OCI-M2 (cell line): Measurements from ENCODE around the gene HNRNPK.
"Not testable (repeated sequence)": the region's sequence is repeated elsewhere in the genome, so short reads cannot be mapped to it uniquely, and the experiment has no call there.

Source experiments
- DNase-seq: peaks from one replicate; lab custom pipeline; 2025; ENCODE audit not compliant: unreplicated experiment; lab: John Stamatoyannopoulos, UW

Gene HNRNPK

DNA sequence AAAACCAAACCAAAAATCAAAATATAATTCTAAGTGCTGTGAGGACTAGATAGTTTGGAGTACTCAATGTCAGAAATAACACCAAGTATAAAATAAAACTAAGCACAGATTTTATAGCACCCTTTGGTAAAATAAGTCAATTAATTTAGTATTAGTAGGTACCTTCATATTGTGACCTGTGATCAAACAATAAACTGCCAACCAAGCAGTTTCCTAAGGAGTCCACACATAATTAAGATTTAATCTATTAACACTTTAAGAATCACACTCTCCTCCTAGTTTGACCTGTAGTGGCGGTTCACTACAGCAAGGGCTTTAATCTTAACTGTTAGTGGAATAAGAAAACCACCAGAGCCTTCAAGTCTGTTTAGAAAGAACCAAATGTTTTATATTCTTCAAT, 2.8 kb downstream of the HNRNPK start:
- DNase-seq: no peak

DNA sequence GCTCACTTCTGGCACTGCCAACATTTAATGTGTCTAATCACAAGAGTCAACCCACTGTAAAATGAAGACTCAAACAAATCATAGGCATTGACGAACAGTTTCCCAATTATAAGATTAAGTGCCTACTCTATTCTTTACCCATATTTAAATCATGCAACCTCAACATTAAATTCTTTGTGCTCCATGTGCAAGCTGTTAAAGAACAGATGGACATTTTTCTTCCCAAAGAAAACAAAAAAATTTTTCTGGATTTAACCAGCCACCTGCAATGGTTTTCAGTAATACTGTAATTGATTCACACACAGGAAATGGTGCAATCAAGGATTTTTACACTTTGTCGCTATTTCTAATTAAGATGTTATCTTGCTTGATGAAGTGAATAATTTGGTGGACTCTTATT, 3.6 kb downstream of the HNRNPK start:
- no peak for DNase-seq

DNA sequence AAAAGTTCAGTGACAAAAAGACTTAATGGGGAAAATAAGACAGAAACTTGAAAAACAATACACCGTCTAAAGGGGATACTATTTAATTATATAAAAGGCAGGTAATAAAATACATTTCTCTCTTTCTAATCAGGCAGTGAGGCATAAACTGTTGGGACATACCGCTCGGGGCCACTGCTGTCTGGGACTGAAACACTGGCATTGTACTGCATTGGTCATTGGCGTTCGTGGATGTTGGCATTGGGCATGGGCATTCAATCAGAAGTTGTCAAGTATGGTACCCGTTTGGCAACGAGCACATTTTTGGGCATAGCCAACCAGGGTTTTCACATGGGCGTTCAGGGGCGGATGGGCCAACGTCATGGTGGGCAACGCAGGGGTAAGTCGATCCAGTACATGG, 4.7 kb downstream of the HNRNPK start:
- no peak for DNase-seq

DNA sequence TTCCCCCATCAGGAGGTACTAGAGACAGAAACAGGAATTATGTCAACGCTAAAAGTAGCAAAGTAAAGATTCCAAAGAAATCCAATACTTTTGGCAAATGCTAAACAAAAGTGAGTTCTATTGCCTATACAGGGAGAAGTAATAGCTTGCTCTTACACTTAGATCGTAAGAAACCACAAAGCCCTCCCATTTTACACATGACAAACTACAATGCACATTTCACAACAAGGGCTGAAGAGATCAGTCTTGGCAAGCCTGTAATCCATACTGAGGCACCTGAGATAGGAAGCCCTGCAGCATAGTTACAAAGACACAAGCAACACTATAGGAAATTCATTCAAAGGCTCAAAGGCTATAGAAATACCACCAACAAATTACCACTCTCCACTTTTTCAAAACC, 7.7 kb downstream of the HNRNPK start:
- DNase-seq: no peak

DNA sequence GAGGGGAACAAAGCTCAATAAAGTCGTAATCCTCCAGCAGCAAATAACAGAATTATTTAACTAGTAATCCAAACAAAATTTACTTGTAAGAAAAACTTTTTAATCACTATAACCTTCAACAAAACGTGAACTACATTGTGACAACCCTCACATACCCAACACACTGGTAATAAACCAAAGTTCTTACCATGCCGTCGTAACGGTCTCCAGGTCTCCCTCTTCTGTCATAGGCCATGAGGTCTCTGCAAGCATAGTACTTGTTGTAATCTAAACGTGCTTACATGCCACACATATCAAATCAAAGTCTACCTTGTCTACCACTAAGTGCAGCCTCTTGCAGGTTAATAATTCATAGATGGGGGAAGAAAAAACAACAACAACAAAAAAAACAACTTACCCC, 8.5 kb downstream of the HNRNPK start:
- no peak for DNase-seq

DNA sequence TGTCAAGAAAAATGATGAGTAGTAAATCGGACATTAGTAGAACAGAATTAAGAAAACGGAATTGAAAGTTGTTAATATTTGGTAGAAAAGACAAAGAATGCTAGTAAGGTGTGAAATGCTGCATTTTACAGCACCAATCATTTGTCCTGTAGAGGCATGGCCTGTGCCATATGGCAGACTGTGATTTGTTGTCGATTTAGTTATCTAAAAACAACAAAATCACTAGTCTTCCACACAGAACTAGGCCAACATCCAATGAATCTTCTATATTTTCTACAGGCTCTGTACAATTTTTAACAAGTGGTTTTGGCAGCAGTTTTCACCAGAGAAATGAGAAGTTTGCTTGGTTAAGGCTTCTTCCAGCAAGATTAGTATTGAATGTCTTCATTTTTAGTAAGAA, 10.4 kb downstream of the HNRNPK start:
- DNase-seq: no peak

DNA sequence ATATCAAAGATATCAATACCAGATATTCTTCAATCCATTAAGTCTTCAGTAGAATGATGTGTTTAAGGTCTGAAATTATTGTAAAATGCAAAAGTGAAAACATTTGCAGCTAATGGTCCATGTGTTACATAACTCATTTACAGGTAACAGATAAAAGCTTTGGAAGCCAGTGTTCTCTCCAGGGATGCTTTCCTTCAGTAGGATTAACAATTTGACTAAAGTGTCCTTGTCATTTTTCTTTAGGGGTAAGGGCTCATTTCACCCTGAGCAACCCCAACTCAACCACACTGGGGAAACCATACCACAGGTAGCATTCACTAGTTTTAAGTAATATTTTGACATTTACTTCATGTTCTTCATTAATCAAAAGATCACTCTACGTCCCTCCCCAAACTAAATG, 12.9 kb downstream of the HNRNPK start:
- DNase-seq: no peak

DNA sequence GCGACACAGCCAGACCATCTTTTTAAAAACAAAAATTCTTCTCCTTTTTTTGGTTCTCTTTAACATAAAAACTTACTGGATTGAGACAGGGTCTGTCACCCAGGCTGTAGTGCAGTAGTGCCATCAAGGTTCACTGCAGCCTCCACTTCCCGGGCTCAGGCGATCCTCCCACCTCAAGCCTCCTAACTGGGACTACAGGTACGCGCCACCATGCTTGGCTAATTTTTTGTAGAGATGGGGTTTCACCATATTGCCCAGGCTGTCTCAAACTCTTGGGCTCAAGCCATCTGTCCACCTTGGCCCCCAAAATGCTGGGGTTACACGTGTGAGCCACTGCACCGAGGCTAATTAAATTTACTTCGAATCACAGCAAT, 13.8 kb downstream of the HNRNPK start:
- DNase-seq: no peak

DNA sequence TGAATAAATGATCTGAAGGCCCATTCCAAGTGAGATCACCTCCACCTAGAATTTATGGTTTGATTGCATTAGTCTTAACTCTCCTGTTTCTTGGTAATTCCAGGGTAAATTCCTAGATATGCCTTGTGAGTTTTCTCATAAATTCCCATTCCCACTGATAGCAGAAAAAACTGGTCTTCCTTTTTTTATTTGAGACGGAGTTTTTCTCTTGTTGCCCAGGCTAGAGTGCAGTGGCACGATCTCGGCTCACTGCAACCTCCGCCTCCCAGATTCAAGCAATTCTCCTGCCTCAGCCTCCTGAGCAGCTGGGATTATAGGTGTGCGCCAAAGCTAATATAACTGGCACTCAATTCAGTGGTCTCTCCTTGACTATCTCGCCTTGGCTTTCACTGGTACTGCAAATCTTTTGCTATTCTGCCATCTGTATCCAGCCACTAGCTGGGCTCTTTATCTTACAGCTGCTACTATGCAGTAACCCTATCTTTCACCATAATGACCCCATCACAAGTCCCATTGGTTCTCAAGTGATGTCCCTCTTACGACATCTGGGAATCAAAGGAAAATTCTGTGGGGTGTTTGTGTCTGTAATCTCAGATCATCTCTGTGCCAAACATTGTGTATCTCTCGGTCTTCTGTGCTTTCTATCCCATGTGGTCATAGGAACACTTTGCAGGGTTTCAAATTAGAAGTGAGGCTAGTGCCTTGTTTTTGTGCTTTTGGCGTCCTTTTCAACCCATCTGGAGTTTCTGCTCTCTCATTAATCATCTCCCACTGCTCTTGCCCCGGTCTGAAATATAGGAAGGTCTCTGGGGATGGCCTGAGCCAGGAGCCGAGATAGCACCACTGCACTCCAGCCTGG, 14.4 kb downstream of the HNRNPK start:
- no peak for DNase-seq

DNA sequence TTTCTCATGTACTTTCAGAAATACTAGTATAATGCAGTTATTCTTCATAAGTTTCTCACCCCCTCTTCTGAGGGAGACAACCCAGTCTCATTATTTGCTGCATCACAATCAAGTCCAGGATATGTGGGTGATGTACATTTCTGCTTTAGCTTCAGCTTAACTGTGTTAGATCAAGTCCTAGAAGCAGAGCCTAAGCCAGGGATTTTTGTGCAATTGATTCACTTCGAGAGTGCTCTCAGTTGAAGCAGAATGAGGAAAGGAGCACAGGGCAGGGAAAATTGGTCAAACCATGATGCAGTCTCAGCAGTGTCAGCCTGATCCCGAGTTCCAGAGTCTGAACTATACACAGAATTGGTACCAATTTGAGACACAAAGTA, 15.1 kb downstream of the HNRNPK start:
- DNase-seq: no peak

DNA sequence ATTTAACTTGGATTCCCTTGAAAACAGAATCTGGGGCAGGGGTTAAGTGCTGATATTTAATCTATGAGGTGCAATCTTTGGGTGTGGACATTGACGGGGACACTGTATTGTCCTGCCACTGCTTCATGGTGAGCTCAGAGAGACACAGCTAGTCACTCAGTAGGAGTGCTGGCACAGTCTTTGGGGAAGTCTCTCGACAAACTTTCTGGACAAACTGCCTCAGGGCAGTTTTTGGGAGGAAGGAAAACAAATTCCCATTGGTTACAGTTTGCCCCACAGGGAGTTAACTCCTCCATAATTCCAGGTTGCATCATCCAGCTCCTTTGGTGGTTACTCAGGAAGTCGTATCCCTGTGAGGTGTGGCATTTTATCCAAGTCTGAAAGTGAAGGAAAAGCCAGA, 17.9 kb downstream of the HNRNPK start:
- DNase-seq: no peak

DNA sequence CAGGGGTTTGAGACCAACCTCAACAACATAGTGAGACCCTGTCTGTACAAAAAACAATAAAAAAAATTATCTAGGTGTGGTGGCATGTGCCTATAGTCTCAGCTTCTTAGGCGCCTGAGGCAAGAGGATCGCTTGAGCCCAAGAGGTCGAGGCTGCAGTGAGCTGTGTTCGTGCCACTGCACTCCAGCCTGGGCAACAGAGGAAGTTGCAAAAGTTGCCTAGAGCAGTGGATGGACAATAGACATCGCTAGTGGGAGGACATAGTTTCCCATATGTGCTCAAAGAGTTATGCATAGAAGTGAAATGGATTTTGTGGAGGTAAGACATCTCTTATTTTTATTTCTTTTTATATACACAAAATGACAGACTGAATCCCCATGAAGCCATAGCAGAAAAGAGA, 19.0 kb downstream of the HNRNPK start:
- DNase-seq: no peak

DNA sequence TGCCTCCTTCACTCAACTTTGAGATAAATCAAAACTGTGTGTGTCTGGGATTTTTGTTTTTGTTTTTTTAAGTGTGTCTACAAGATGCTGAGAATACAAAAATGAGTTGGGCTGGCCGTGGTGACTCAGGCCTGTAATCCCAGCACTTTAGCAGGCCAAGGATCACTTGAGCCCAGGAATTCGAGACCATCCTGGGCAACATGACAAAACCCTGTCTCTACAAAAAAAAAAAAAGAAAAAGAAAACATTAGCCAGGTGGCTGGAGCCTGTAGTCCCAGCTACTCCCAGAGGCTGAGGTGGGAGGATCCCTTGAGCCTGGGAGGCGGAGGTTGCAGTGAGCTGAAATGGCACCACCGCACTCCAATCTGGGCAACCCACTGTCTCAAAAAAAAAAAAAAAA, 21.0 kb downstream of the HNRNPK start:
- no peak for DNase-seq

DNA sequence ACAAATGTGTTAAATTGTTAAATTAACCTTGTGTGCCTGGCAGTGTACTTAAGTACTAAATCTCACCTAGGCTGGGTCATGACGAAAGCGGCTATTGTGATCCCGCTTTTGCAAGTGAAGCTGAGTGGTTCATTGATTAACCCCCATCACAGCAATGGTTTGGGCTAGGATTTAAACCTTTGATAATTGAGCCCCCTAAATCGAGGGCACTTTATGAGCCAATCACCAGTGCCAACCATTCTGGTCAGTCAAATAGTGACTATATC, 22.8 kb downstream of the HNRNPK start:
- no peak for DNase-seq

DNA sequence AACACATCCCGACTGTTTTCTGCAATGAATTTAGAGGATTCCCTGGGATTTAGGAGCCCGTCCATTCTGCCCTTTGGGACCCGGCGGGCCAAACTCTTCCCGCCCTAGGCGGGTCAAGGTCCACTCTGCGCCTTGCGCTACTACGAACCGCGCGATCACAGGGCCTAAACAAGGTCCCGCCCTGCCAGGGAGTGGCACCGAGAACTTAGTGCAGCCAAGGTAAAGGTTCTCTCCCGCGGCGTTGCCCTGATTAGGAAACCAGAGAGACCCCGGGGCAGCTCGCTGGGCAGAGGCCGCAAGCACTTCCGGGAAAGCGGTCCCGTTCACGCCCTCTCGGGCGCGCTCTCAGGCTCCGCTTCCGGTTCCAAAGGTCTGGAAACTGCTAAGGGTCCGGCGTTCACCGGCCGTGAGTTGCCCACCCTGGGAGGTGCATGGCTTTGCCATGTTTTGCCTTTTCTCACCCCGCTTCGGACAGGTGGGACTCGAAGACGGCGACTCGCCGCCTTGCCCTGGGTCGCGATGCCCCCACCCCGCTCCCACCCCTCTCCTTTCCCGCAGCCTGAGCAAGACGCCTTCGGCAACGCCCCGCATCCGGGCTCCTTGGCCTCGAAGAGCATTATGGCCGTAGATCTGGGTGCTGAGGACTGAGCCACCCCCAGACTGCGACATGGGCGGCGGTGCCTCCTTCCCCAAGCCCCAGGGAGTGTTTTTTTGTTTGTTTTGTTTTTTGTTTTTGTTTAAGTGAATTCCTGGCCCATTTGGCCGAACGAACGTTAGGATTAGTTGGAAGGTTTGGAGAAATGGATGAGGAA, 23.4 kb downstream of the HNRNPK start:
- DNase-seq: no peak

DNA sequence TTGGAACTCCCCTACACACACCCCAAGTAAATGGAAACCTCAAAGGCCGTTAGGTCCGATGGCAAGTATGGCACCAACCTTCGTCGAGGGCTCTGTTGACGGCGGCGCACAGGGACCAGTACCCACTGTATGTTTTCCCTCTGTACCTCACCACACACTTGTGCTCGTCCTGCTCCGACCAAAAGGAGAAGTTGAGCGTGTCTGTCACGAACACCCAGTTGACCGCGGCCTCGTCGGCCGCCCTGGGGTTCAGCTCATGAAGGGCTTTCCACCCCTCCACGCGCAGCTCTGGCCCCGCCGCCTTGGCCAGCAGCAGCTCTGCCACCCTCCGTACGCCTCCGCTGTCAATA, 24.0 kb downstream of the HNRNPK start:
- DNase-seq: no peak

DNA sequence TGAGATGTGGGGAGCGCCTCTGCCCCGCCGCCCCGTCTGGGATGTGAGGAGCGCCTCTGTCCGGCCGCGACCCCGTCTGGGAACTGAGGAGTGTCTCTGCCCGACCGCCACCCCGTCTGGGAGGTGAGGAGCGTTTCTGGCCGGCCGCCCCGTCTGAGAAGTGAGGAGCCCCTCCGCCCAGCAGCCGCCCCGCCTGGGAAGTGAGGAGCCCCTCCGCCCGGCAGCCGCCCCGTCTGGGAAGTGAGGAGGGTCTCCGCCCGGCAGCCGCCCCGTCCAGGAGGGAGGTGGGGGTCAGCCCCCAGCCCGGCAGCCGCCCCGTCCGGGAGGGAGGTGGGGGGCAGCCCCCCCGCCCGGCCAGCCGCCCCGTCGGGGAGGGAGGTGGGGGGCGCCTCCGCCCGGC, 31.9 kb downstream of the HNRNPK start:
- not testable (repeated sequence) for DNase-seq

DNA sequence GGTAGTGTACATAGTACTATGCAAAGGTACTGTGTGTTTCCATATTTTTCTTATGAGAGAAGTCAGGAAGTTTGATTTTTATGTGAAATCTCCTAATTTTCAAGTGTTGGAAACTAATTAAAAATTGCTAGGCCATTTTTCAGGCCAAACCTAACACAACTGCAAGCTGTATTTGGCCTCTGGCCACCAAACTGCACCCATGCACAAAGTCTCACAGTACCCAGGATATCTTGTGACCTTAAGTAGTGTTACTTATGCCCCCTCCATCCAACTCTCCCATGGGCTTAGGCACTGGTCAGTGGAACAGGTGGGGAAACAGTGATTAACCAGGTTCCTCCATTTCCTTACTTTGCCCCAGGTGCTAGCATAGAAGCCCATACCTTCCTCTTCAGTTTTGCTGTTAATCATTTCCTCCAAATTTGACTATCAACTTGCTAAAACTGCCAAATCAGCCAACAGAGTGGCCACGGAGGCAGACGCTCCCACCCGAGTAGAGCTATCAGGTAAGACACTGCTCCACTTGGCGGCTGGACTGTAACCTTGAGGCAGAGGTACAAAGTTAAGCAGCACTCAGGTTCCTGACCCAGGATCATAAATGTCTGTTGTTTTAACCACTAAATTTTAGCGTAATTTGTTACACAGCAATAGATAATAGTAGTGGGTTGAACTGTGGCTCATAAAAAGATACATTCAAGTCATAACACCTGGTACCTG, 39.3 kb downstream of the HNRNPK start:
- no peak for DNase-seq

DNA sequence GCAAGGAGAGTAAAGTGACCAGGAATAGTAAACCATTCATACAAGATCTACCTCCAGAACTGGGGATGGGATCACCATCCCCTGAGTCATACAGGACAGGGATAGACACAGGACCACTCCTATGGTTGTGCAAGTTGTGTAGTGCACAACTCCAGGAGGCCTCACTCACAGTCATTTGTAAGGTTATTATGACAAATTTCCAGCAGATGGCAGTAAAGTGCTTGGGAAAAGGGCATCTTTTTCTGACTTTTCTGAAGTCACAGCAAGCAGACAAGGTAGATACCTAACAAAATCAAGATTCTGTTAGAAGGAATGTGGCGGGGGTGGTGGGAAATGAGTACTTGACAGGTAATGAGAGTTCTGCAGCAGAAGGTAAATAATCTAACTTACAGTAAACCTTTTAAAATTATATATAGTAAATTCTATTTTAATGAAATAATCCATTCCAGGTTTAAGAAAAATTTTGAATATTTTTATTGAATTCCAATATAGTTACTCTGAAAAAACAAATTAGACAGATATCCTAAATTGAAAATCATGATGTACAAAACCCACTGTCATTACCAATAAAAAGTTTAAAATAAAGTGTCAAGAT, 42.1 kb downstream of the HNRNPK start:
- no peak for DNase-seq

DNA sequence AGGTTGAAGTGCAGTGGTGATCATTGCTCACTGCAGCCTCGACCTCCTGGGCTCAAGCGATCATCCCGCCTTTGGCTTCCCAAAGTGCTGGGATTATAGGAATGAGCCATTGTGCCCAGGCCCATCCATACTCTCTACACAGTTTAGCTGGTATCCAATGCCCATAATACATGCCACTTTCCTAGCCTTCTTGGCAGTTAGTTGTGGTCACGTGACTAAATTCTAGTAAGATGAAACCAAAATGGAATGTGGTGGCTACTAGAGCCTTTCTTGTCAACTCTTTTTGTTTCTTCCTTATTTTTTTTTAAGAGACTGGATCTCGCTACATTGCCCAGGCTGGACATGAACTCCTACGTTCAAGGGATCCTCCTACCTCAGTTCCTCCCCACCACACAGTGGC, 43.5 kb downstream of the HNRNPK start:
- no peak for DNase-seq

DNA sequence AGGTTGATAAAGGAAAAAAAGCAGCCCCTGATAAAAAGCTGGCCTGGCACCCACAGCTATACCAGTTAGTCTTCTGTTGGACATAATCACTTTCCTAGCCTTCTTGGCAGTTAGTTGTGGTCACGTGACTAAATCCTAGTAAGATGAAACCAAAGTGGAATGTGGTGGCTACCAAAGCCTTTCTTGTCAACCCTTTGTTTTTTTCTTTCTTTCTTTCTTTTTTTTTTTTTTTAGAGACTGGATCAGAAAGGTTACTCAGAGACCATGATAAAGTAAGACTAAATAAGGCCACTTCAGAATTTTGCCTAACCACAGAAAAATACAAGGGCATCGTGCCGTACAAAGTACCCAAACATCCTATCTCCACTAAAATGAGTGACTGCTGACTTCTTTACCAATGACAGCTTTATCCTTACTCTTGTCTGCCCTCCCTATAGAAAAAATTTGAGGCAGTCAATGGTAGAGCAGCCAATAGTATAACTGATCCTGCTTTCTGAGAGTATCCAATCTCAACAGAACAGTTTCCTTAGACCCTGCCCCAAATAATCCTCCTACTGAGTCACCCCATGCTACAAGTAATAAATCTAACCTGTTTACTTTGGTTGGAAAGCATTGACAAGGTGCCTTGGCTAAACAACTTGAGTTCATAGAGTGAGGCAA, 44.6 kb downstream of the HNRNPK start:
- no peak for DNase-seq
